GM23338 (cell line): ENCODE results near the gene PHACTR2. TPM values are rescaled to one million over a fixed set of nuclear protein-coding genes. Genes with fewer than 3 reads are reported as not detected.
"Not testable (repeated sequence)": the region's sequence is repeated elsewhere in the genome, so short reads cannot be mapped to it uniquely, and the experiment has no call there.

Source experiments
- ATAC-seq: fragments of 200-7000 bp; cut with Tn5 transposase; 3 replicates; pipeline ENCODE4 v1.9.1; 2020
- DNase-seq: peaks from one replicate; pipeline ENCODE4 v3.0.0-alpha.2; 2015; ENCODE audit warnings: low spot score
- H2AFZ ChIP-seq: fragments of 200-600 bp; sonication (generic); 2 replicates; pipeline ENCODE4 v1.8.0; 2016; ENCODE audit warnings: antibody characterized with exemption, mild to moderate bottlenecking, moderate library complexity
- H3F3A ChIP-seq: fragments of 200-600 bp; sonication (generic); replicated peaks from 2 replicates; pipeline ENCODE4 v1.8.0; 2017; ENCODE audit warnings: antibody characterized with exemption, mixed run types, low read depth
- H3K27ac ChIP-seq: fragments of 200-600 bp; sonication (generic); 2 replicates; pipeline ENCODE4 v1.6.1; 2016; ENCODE audit warnings: low read depth
- H3K27me3 ChIP-seq: fragments of 200-600 bp; sonication (generic); 2 replicates; pipeline ENCODE4 v1.8.0; 2016; ENCODE audit warnings: mild to moderate bottlenecking, mixed run types, moderate library complexity; ENCODE audit not compliant: insufficient read depth
- H3K36me3 ChIP-seq: fragments of 200-600 bp; sonication (generic); 2 replicates; pipeline ENCODE4 v1.8.0; 2016; ENCODE audit warnings: mild to moderate bottlenecking; ENCODE audit not compliant: insufficient read depth
- H3K4me1 ChIP-seq: fragments of 200-600 bp; sonication (generic); 2 replicates; pipeline ENCODE4 v1.8.0; 2016; ENCODE audit warnings: mild to moderate bottlenecking, moderate library complexity; ENCODE audit not compliant: insufficient read depth
- H3K4me2 ChIP-seq: fragments of 200-600 bp; sonication (generic); 2 replicates; pipeline ENCODE4 v1.7.1; 2017; ENCODE audit warnings: mixed run types
- H3K4me3 ChIP-seq: fragments of 200-600 bp; sonication (generic); 2 replicates; pipeline ENCODE4 v1.6.1; 2016; ENCODE audit warnings: mixed run types
- H3K79me2 ChIP-seq: fragments of 200-600 bp; sonication (generic); replicated peaks from 2 replicates; pipeline ENCODE4 v1.8.0; 2017; ENCODE audit warnings: mild to moderate bottlenecking; ENCODE audit not compliant: insufficient read depth
- H3K9me2 ChIP-seq: fragments of 200-600 bp; sonication (generic); 2 replicates; pipeline ENCODE4 v1.8.0; 2017; ENCODE audit not compliant: insufficient read depth
- H4K20me1 ChIP-seq: fragments of 200-600 bp; sonication (generic); replicated peaks from 2 replicates; pipeline ENCODE4 v1.8.0; 2017; ENCODE audit warnings: mild to moderate bottlenecking; ENCODE audit not compliant: insufficient read depth
- H3K27ac Mint-ChIP-seq: 2 replicates; pipeline ENCODE4 v1.8.0; 2020; ENCODE audit warnings: inconsistent platforms, mild to moderate bottlenecking, moderate library complexity, mixed read lengths
- H3K27me3 Mint-ChIP-seq: 3 replicates; pipeline ENCODE4 v1.8.0; 2022; ENCODE audit warnings: low read depth, mild to moderate bottlenecking, moderate library complexity, mixed read lengths, inconsistent platforms; ENCODE audit not compliant: insufficient read depth, poor library complexity
- H3K36me3 Mint-ChIP-seq: 3 replicates; pipeline ENCODE4 v1.8.0; 2021; ENCODE audit warnings: low read depth, mild to moderate bottlenecking, inconsistent platforms, moderate library complexity, mixed read lengths
- H3K4me1 Mint-ChIP-seq: 3 replicates; pipeline ENCODE4 v1.8.0; 2020; ENCODE audit warnings: mild to moderate bottlenecking, inconsistent platforms, mixed read lengths
- H3K4me3 Mint-ChIP-seq: 3 replicates; pipeline ENCODE4 v1.8.0; 2021; ENCODE audit warnings: moderate library complexity, mild to moderate bottlenecking, inconsistent platforms, mixed read lengths
- H3K9me3 Mint-ChIP-seq: 3 replicates; pipeline ENCODE4 v1.8.0; 2020; ENCODE audit warnings: moderate library complexity, mild to moderate bottlenecking, inconsistent platforms, mixed read lengths
- NANOG ChIP-seq: IDR thresholded peaks from 2 replicates; pipeline ENCODE4 v1.6.1; 2016; ENCODE audit warnings: antibody characterized with exemption, borderline replicate concordance
- ZNF114 ChIP-seq: fragments of 250-450 bp; sonication (Bioruptor Pico); IDR thresholded peaks from 2 replicates; pipeline ENCODE4 v1.5.0; 2020; ENCODE audit warnings: mild to moderate bottlenecking, moderate library complexity
- ZNF331 ChIP-seq: fragments of 250-450 bp; sonication (Bioruptor Pico); IDR thresholded peaks from 2 replicates; pipeline ENCODE4 v1.5.0; 2020; ENCODE audit warnings: low read depth, mild to moderate bottlenecking, moderate library complexity
- polyA plus RNA-seq: library from polyadenylated mRNA; unstranded; fragments of >200 nt; fragmentation: Nextera tagmentation; extraction: Ambion mirVana; gene quantifications from 2 replicates; pipeline ENCODE4 v1.2.1, GENCODE V29; 2016
- total RNA-seq: library from RNA; depleted of rRNA; stranded (reverse); fragments of >200 nt; shearing (Covaris generic); gene quantifications from 2 replicates; pipeline ENCODE4 v1.2.3, GENCODE V29; 2014
- TF ChIP-seq, protein P1 (sequence below): IDR thresholded peaks from 2 replicates; pipeline ENCODE4 v1.6.1; 2016; ENCODE audit warnings: antibody characterized with exemption

PHACTR2 gene
- total and polyA plus RNA-seq, 2 experiments from 2014 or later: 67.7 to 105 TPM

DNA sequence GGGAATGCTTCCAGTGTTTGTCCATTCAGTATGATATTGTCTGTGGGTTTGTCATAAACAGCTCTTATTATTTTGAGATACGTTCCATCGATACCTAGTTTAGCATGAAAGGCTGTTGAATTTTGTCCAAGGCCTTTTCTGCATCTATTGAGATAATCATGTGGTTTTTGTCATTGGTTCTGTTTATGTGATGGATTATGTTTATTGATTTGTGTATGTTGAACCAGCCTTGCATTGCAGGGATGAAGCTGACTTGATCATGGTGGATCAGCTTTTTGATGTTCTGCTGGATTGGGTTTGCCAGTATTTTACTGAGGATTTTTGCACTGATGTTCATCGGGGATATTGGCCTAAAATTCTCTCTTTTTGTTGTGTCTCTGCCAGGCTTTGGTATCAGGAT lies 120.7 kb downstream of the PHACTR2 start:
- not testable (repeated sequence) for H3K4me3 ChIP-seq, H3K27me3 ChIP-seq, H3K4me1 Mint-ChIP-seq, H4K20me1 ChIP-seq, H3K27ac Mint-ChIP-seq, H3F3A ChIP-seq, H3K4me3 Mint-ChIP-seq, DNase-seq, H3K4me2 ChIP-seq, H3K27ac ChIP-seq, H3K36me3 ChIP-seq, H2AFZ ChIP-seq, H3K4me1 ChIP-seq, ATAC-seq, H3K27me3 Mint-ChIP-seq
- Mint-ChIP-seq H3K36me3 (peaks cover 75% of the 10 kb centered on the region), H3K9me3 (peaks cover 24% of the 10 kb centered on the region)
- Histone ChIP-seq H3K79me2 (peaks cover 21% of the 10 kb centered on the region), H3K9me2 (peaks cover 11% of the 10 kb centered on the region)

DNA sequence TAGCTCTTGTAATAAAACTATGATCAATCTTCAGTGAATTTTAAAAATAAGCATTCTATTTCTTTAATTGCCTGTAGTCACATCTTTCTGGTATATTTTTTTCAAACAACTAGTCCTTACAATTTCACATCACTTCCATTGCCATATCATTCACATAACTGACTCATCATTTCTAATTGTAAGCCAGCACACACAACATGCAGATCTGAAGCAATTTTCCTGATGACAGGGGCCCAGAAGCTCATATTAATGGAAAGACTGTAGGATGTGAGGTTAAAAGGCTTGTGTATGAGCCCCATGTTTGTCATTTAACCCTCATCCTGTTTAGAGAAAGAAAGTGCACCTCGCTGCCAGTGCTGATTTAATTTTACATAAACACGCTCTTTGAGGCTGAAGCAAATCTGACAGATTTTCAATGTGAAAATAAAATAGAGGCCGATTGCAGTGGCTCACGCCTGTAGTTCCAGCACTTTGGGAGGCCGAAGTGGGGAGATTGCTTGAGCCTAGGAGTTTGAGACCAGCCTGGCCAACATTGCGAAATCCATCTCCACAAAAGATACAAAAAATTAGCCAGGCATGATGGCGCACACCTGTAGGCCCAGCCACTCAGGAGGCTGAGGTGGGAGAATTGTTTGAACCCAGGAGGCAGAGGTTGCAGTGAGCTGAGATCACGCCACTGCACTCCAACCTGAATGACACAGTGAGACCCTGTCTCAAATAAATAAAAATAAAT lies 125.2 kb downstream of the PHACTR2 start:
- Histone ChIP-seq H3K4me1 (peaks cover 18% of the 10 kb centered on the region), H3K27ac (peak overlapping the region; percentile 69), H3K9me2 (peaks cover 8% of the 10 kb centered on the region), H3K36me3 (peaks cover 6% of the 10 kb centered on the region; the same call in 1 of the 2 replicates), H3F3A (no peaks in the 10 kb centered on the region; the same call in 1 of the 2 replicates), H3K4me3 (no peak overlapping the region), H2AFZ (no peak overlapping the region), H3K27me3 (no peaks in the 10 kb centered on the region), H4K20me1 (no peaks in the 10 kb centered on the region), H3K79me2 (peaks cover 17% of the 10 kb centered on the region), H3K4me2 (no peak overlapping the region)
- peaks cover 22% of the 10 kb centered on the region for H3K4me1 Mint-ChIP-seq
- DNase-seq: no peak
- H3K36me3 Mint-ChIP-seq: peaks cover 60% of the 10 kb centered on the region
- peak overlapping the region; percentile 43 for H3K27ac Mint-ChIP-seq
- no peak for ATAC-seq
- TF ChIP-seq NANOG (no peak), ZNF331 (CRISPR knock-in tag) (no peak)
- no peak overlapping the region for H3K4me3 Mint-ChIP-seq
- peaks cover 4% of the 10 kb centered on the region for H3K27me3 Mint-ChIP-seq
- peaks cover 22% of the 10 kb centered on the region for H3K9me3 Mint-ChIP-seq

DNA sequence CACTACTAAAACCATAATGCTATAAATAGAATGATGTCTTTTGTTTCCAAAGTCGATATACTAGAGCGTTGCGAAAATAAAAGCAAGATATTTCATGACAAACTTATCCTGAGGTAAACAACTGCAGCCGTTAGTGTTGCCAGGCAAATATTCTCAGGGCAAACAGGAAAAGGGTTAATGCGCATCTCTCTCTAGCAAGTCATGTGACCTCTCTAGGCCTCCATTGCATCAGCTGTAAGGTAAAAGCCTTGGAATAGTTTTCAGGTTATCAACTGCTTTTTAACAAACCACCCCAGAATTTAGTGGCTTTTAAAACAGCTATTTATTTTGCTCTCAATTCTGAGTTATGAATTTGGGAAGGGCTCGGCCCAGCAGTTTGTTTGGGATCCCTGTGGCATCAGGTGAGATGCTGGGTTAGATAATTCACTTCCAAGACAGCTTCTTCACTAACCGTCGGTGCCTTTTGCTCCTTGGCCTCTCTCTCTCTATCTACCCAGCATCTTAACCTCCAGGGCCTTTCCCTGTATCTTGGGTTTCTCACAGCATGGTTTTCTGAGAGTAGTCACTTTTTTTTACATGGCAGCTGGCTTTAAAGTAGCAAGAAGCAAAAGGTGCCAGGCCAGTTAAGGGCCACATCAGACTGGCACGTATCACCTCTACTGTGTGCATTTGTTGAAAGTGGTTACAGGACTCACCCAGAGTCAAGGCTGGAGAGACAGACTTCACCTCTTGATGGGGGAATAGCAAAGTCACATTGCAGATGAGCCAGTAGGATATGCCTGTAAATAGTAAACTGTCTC lies 126.2 kb downstream of the PHACTR2 start:
- Histone ChIP-seq H3K4me1 (peaks cover 18% of the 10 kb centered on the region), H2AFZ (no peak overlapping the region), H3K4me2 (no peak overlapping the region), H3K79me2 (peaks cover 10% of the 10 kb centered on the region), H3K27ac (peak overlapping the region; percentile 85), H3K36me3 (peaks cover 6% of the 10 kb centered on the region; the same call in 1 of the 2 replicates), H3K27me3 (no peaks in the 10 kb centered on the region), H3F3A (no peaks in the 10 kb centered on the region; the same call in 1 of the 2 replicates), H4K20me1 (no peaks in the 10 kb centered on the region), H3K9me2 (peaks cover 8% of the 10 kb centered on the region), H3K4me3 (no peak overlapping the region)
- Mint-ChIP-seq H3K9me3 (peaks cover 22% of the 10 kb centered on the region), H3K27ac (peak overlapping the region; percentile 98), H3K36me3 (peaks cover 56% of the 10 kb centered on the region), H3K27me3 (peaks cover 4% of the 10 kb centered on the region), H3K4me1 (peaks cover 22% of the 10 kb centered on the region), H3K4me3 (peak overlapping the region; percentile 16; the same call in 1 of the 3 replicates)
- peak; percentile 43; the same call in 2 of the 3 replicates for ATAC-seq
- TF ChIP-seq NANOG: no peak
- TF ChIP-seq, protein P1, sequence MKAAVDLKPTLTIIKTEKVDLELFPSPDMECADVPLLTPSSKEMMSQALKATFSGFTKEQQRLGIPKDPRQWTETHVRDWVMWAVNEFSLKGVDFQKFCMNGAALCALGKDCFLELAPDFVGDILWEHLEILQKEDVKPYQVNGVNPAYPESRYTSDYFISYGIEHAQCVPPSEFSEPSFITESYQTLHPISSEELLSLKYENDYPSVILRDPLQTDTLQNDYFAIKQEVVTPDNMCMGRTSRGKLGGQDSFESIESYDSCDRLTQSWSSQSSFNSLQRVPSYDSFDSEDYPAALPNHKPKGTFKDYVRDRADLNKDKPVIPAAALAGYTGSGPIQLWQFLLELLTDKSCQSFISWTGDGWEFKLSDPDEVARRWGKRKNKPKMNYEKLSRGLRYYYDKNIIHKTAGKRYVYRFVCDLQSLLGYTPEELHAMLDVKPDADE: peak; percentile 55; the same call in 1 of the 2 replicates
- no peak for TF ChIP-seq ZNF114 (CRISPR knock-in tag)
- peak; percentile 69 for DNase-seq
